GM18867 (cell line): ENCODE measurements around the gene RAPGEF6.

ENCODE experiments used
- ATAC-seq: cut with Tn5 transposase; IDR thresholded peaks from one replicate; pipeline ENCODE4 v1.9.1; 2021; ENCODE audit warnings: mild to moderate bottlenecking, moderate library complexity; ENCODE audit not compliant: unreplicated experiment

Gene RAPGEF6

DNA sequence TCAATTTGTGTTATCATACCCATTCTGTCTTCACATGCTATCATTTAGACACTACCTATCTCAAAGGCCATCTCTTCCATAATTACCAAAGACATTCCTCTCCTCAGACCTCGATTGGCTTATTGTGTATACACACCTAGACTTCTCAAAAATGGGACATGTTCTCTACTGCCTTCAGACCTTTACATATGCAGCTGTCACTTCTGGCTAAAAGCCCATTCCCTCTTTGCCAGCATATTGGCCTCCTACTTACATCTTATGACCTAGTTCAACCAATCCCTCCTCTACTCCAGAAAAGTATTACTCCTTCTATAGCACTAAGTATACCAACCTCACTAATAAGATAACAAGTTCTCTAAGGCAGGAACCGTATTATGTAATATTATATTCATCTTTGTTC is 84.4 kb downstream of the RAPGEF6 start:
- no peak for ATAC-seq

DNA sequence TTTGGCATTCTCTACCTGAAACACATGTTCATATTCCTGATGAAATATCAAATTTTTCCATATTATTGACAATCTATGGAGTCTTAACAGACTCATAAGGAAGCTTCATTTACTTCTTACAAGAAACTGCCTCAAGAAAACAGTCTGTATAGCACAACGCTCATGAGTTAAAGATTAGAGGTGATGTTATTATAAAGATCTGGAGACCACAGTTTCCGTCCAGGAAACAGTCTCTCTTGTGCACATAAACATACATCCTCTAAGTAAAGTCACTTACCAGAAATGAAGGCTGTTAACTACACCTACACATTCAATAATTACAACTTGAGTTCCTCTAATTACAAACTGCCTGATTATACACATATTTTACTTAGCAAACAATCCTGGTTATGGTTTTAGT is 86.9 kb downstream of the RAPGEF6 start:
- no peak for ATAC-seq

DNA sequence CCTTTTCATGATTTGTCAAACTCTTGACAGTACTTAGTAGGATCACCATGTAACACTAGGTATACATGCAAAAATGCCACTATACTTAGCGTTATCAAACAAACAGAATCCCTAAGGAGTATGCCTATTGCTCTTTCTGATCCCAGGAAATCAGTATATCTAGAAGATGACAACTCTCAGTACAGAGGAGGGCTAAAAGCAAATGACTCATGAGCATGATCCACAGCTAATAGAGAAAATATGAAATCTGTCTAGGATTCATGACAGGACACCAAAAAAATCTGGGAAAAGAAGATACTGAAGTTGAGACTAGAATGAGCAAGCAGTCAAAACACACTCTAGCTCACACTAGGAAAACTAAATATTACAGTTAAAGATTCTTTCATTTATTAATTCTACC is 89.2 kb downstream of the RAPGEF6 start:
- ATAC-seq: no peak

DNA sequence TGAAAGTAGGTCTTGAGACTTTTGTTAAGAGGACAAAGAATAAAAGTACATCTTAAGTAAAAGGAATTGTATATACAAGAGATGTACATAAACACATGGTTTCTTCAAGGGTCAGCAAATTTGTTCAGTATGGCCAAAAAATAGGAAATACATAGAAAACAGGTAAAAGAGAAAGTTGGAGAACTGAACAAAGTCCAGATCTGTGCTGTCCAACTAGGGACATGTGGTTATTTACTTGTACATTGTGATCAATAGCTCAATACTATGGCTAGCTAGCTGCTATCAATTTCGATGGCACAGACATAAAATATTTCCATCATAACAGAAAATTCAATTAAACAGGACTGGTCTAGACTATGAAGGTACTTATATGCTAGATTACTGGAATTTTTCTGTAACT is 92.3 kb downstream of the RAPGEF6 start:
- ATAC-seq: no peak

DNA sequence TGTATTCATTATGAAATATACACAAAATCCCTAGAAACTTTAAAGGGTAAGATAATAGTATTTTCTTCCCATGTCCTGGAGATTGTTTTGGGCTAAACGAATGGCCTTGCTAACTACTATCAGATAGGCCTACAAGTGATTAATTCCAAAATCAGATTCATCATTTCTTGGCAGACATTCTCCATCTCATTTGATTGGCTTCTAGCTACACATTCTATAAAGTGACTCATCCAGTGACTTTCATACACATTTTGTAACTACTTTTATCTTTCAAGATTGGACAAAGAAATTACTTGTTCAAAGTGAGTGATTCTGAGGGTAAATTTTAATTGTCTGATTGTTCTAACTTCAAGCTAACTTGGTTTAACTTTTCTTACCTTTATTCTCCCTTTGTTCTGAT is 93.3 kb downstream of the RAPGEF6 start:
- no peak for ATAC-seq

DNA sequence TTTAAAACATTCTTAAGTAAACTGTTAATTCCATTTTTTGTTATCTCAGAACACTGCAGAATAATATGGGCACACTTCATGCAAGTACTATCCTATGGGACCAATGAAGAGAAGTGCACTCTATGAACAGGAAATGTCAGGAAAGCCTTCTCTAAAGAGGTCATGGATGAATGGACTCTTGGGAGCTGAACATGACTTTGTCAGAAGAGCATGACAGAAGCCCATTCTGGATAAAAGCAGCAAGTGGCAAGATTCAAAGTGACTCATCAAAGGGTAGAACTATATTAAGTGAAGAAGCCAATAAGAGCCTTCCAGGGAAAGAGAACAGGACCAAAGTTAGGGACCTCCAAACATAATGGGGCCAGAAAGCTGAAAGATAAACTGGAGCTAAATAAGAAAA is 94.0 kb downstream of the RAPGEF6 start:
- no peak for ATAC-seq

DNA sequence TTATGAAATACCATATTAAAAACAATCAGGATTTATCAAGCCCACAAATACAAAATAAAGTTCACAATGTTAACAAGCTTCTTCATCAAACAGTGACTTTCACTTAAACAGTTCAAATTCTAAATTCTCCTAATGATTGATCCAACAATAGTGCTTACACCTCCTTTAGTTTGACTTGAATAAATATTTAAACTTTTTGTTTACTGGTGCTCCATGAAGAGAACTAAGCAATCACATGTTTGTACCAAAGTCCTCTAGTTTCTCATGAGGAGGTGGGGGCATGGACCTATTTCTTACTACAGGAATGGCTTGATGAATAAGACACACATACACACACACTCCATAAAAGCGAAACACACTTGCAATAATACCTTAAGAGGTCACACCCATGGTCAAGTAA is 95.8 kb downstream of the RAPGEF6 start:
- no peak for ATAC-seq

DNA sequence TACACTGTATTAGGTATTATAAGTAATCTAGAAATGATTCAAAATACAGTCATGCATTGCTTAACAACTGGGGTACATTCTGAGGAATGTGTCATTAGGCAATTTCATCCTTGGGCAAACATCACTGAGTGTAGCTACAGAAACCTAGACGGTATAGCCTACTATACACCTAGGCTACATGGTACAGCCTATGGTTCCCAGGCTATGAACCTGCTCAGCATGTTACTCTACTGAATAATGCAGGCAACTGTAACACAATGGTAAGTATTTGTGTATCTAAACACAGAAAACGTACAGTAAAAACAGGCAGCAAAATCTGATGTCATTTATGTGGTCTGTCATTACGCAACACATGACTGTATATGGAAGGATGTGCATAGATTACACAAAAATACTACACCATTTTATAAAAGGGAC is 96.8 kb downstream of the RAPGEF6 start:
- ATAC-seq: no peak

DNA sequence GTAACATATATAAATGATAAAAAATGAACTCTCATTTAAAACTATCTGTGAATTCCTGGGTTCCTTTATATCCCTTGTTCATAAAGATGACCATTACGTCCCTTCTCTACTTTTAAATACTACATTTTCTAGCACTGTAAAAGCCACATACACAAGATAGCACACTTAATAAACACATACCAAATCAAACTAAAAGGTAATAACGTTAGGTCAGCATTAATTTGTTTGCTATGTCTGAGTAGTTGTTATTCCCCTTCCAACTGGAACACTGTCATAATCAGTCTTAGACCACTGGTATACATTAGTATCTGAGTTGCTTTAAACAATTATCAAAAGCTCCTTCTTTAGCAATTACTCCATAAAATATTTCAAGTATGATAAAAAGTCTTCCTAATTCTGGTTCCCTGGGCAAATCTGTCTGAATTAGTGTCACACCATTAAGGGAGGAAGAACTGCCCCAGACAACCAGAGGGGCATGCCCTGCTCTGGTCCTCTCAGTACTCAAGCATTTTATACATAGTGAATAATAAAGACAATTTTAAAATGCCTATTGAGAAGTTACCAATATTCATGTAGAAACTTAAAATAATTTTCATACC is 98.1 kb downstream of the RAPGEF6 start:
- peak; percentile 11 for ATAC-seq

DNA sequence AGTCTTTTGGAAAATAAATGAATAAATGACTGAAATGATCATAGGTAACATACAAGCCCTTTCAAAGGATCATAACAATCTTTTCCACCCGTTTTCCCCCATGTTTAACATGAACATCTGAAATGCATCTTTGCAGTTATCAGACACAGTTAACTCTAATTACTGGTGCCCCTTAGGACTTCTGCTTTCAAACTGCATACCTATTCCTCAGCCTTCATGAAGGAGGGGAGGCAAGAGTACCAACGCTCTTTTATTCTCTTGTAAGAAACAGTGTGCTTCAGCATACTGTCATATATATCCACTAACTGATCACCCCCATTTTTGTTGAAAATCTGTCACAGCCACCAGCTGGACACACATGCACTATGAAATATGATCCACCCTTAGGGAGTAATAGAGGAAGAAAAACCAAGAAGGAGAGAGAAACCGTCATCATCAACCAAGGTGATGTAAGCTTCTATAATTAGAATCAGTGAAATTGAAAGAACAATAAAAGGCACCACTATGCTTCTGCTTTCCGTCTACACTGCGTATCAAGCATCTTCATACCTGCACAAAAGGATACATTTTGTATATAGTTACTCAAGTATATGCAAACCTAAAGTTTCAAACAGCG is 98.7 kb downstream of the RAPGEF6 start:
- peak; percentile 95 for ATAC-seq

DNA sequence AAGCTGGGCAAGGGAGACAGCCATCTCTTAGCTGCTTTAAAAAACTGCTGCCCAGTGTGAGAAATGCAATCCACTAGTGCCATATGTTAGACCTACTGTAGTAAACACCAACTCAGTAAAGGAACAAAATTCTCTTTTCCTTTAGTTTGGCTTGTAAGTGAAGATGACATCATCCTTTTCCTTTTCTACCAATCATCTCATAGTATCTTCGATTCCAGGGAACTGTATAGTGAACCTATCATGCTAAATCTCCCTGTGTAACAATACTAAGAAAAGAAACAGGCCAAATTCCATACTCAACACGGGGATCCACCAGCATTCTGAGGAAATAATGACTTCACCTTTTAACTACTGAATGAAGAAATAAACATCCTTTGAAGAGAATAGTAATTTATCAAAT is 100.1 kb downstream of the RAPGEF6 start:
- ATAC-seq: no peak

DNA sequence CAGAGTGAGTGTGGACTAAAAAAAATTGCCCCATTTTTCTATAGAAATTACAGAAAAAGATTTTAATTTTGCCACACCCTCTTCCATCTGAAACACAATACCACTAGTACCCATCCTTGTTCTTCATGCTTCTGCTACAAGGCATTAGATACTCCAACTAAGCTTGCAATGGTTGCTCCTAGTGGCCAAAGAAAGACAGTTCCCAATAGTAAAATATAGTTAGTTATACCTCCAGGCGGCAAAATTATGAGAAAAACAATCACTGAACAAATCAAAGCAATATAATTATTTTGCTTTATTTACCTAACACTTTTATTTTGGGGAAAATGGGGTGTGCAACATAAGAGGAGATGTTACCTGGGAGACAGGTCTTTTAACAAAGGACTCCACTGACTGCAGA is 101.2 kb downstream of the RAPGEF6 start:
- ATAC-seq: no peak

DNA sequence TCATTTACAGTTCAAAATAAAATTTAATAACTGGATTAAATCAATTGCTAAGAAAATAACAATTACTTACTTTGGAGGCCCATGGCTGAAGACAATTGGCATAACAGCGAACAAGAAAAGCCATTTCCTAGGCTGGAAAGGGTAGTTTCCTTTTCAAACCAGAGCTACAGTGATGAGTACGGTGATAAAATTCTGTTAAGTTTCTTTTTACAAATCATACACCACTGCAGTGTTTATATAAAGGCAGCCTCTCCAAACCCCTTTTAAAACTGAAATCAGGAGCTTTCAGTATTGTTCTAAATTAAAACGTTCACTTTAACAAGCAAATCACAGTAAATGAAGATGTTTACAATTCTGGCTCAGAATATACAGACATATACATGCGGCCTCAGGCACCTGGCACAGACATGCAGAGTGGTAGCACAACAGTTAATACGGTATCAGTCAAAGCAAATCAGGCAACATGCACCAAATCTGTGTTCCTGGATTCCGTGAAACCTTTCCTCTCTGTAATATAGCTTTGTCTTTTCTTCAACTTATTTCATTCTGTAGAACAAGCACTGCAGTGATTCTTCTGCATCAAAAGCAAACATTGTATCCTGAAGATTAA is 102.9 kb downstream of the RAPGEF6 start:
- ATAC-seq: no peak

DNA sequence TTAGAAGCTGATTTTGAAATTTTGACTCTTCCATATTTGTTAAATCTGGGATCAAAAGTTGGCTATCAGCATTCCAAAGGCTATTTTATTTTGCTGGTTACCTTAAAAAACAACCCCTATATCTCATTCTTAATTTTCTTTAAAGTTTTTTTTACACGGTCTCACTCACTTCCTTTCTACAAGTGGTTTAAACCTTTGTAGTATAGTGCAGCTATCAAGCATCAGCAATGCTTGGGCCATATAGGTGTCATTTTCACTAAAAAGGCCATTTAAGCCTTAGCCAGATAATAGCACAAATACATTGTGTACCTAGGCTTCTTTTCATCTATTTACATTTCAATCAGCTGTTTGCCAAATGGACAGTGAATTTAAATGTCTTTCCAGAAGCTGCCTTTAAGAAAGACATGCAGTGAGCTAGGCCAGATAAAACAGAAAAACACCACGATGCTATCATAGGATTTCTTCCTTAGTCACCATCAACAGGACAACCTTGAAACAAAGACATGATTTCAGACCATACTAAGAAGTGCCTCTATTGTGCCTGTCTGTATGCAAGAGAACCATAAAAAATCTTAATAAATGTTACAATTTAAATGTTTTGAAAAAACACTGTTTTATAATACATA is 104.2 kb downstream of the RAPGEF6 start:
- ATAC-seq: no peak

DNA sequence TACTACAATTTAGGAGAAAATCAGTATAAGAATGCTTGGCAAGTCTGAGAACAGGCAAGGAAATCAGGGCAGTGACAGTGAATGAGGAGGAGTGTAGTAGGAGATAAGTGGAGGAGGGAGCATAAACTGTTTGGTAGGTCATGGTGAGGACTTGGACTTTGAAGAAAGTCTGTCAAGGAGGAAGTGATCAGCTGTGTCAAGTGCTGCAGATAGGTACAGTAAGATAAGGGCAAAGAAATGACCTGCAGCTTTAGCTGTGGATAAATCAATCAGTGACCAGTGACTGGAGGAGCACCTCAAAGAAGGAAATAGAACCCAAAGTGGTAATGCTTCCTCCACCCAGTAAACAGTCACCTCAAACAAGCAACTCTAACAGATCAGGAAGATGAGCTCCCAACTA is 106.3 kb downstream of the RAPGEF6 start:
- peak; percentile 53 for ATAC-seq

DNA sequence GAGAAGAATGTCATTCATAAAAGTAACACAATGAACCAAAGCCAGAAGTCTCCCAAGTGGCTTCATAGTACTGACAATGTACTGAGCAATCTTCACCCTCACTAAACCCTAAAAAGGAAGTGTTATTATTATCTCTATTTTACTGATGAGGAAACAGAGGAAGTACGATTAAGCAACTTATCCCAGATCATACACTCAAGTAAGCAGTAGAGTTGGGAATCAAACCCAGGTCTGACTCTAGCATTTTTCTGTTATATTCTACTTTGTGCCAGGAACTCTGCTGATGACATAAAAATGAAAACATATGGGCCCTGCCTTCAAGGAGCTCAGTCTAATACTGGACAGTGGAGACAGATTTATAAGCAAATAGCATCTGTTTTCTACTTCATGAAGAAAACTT is 109.2 kb downstream of the RAPGEF6 start:
- no peak for ATAC-seq

DNA sequence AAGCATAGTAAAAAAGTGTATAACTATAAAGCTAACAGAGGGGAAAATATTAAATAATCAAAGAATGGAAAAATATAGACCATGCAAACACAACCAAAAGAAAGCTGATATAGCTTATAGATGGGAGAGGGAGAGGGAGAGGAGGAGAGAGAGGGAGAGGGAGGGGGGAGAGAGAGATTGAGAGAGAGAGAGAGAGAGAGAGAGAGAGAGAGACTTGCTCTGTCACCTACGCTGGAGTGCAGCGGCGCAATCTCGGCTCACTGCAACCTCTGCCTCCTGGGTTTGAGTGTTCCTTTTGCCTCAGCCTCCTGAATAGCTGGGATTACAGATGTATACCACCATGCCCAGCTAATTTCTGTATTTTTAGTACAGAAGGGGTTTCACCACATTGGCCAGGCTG is 110.6 kb downstream of the RAPGEF6 start:
- ATAC-seq: no peak

DNA sequence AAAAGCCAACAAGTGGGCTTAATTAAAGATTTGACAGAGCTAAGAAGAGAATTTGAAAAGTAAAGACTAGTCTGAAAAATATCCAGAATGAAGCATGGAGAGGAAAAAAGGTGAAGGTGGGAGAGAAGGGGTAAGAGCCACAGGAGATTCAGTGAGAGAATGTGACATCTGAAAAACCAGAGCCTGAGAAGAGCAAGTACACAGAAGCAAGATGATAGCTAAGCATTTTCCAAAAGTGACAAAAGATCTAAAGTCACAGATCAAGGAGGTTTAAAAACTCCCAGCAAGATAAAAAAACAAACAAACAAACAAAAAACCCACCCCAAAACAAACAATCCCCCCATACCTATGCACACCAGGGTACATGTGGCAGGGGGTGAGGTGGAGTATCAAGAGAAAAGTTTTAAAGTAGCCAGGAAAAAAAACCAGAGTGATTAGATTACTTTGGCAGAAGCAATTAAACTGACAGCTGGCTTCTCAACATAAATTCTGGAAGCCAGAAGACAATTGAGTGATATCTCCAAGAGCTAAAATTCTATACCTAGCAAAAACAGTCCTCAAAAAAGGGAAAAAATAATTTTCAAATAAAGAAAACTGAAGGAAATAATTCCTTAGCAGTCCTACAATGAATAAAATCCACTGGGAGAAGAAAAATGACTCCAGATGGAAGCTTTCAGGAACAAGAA is 111.4 kb downstream of the RAPGEF6 start:
- ATAC-seq: no peak

DNA sequence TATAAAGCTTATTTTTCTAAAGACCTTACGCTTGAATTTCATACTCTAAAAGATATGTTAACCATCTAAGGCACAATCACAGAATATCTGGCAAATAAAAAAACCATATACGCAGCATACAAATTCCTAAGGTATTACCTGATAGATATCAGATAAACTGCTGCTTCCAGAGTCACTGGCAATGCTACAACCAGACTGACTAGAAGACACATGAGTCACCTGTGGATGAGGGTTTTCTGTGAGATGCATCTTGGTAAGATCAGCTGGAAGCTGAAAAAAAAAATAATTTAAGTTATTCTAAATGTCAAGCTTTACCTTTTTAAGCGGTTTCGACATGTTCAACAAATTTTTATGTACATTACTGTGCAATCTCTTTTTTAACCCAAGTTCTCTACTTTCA is 113.8 kb downstream of the RAPGEF6 start:
- no peak for ATAC-seq

DNA sequence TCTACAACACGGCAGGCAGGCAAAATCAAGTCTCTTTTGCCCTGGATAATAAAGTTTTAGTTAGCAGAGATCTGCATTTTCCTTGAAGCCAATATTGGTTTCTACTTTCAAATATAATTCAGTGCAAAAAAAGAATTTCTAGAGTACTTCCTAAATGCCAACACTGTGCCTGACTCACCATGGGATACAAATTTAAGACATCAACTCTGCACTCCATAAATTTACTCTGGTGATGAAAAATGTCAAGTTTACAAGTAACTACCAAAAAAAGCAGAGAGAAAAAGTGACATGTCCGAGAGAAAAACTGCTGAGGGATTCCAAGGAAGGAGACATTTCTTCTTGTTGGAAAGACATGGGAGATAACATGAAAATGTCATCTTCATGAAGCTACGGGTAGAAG is 119.7 kb downstream of the RAPGEF6 start:
- ATAC-seq: no peak
